Uterus (tissue), 4 donors: ENCODE data around the gene GRM5. TPM values are rescaled to one million over a fixed set of nuclear protein-coding genes. Genes with fewer than 3 reads are reported as not detected.

Experiments
- DNase-seq, 2 donors: peaks; one replicate each; pipeline ENCODE4 v3.0.0-alpha.2; 2019 to 2020
- H3K27ac ChIP-seq, 2 donors: fragments of 200-600 bp; sonication (generic); 1 replicate in 1 of 2; 2 replicates in 1 of 2; pipeline ENCODE4 v1.5.1; 2016 to 2018
- H3K27me3 ChIP-seq, 2 donors: fragments of 200-600 bp; sonication (generic); one replicate each; pipeline ENCODE4 v1.5.1; 2018 to 2019; ENCODE audit warnings: control low read depth in 1 of 2
- H3K36me3 ChIP-seq, 2 donors: fragments of 200-600 bp; sonication (generic); one replicate each; pipeline ENCODE4 v1.5.1; 2019; ENCODE audit warnings: control low read depth in 1 of 2
- H3K4me1 ChIP-seq, 2 donors: fragments of 200-600 bp; sonication (generic); one replicate each; pipeline ENCODE4 v1.5.1; 2018 to 2019; ENCODE audit warnings: control low read depth in 1 of 2
- H3K4me3 ChIP-seq, 2 donors: fragments of 200-600 bp; sonication (generic); 1 replicate in 1 of 2; 2 replicates in 1 of 2; pipeline ENCODE4 v1.5.1; 2018 to 2019; ENCODE audit warnings: mild to moderate bottlenecking in 1 of 2
- H3K9me3 ChIP-seq, 2 donors: fragments of 200-600 bp; sonication (generic); one replicate each; pipeline ENCODE4 v1.5.1; 2019; ENCODE audit warnings: control low read depth in 1 of 2
- CTCF ChIP-seq, 4 experiments: fragments of 200-600 bp in 2 of 4; fragments of 450-650 bp in 2 of 4; sonication (generic) in 2 of 4; IDR thresholded peaks; one replicate each; pipeline ENCODE4 v1.5.1; 2016 to 2019; ENCODE audit warnings: antibody characterized with exemption in 4 of 4, mild to moderate bottlenecking in 2 of 4, moderate library complexity in 1 of 4
- POLR2A ChIP-seq, 2 donors: fragments of 450-650 bp; IDR thresholded peaks; one replicate each; pipeline ENCODE4 v1.6.1; 2016; ENCODE audit warnings: antibody characterized with exemption in 2 of 2, mild to moderate bottlenecking in 1 of 2, moderate library complexity in 1 of 2
- intact Hi-C: fragments of 100-400 bp; cut with DNase I; formaldehyde crosslinking; loops from one replicate; pipeline ENCODE4 v1.15.1; 2023; ENCODE audit warnings: low total_unique reads
- total RNA-seq, 4 donors: library from RNA; depleted of rRNA in 3 of 4; stranded (reverse); fragments of >200 nt in 3 of 4; gene quantifications; one replicate each; pipeline versions ENCODE4 v1.1.0 to v1.2.4, GENCODE V29; 2014 to 2023
- donor health status: DM: yes; HTN: yes; CAD: no.

Gene GRM5
- total RNA-seq, 4 donors from 2014 or later = under 0.01 to 2.2 TPM; not detected in 2

- H3K9me3 ChIP-seq = no peaks in the 10 kb centered on the region
- intact Hi-C loops = no loop called here
- no peak overlapping the region for H3K27ac ChIP-seq
- H3K4me3 ChIP-seq = no peak overlapping the region
- no peaks in the 10 kb centered on the region for H3K27me3 ChIP-seq
- H3K4me1 ChIP-seq = no peaks in the 10 kb centered on the region
- H3K36me3 ChIP-seq = no peaks in the 10 kb centered on the region
- no peak for DNase-seq
- TF ChIP-seq CTCF (IDR thresholded peaks at IDR 0.05) (no peak), POLR2A (IDR thresholded peaks at IDR 0.05) (no peak)
Observed at GRCh38 chr11:88632163-88632562, 433.6 kb downstream of the GRM5 start.

- Histone ChIP-seq H3K4me3 (no peak overlapping the region), H3K27me3 (no peaks in the 10 kb centered on the region), H3K27ac (no peak overlapping the region), H3K9me3 (no peaks in the 10 kb centered on the region), H3K4me1 (no peaks in the 10 kb centered on the region), H3K36me3 (no peaks in the 10 kb centered on the region)
- TF ChIP-seq CTCF (IDR thresholded peaks at IDR 0.05) = no peak
- no peak for TF ChIP-seq POLR2A (IDR thresholded peaks at IDR 0.05)
- intact Hi-C loops = no loop called here
- DNase-seq = no peak
Observed at GRCh38 chr11:88631497-88631896, 434.3 kb downstream of the GRM5 start.

- Histone ChIP-seq H3K36me3 (no peaks in the 10 kb centered on the region), H3K4me1 (no peaks in the 10 kb centered on the region), H3K27me3 (no peaks in the 10 kb centered on the region), H3K4me3 (no peak overlapping the region), H3K9me3 (no peaks in the 10 kb centered on the region), H3K27ac (no peak overlapping the region)
- no peak for TF ChIP-seq POLR2A (IDR thresholded peaks at IDR 0.05)
- no peak for DNase-seq
- intact Hi-C loops = no loop called here
Observed at GRCh38 chr11:88629496-88629895, 436.3 kb downstream of the GRM5 start.

- Histone ChIP-seq H3K4me1 (no peaks in the 10 kb centered on the region), H3K36me3 (no peaks in the 10 kb centered on the region), H3K27me3 (no peaks in the 10 kb centered on the region), H3K9me3 (no peaks in the 10 kb centered on the region), H3K27ac (no peak overlapping the region), H3K4me3 (no peak overlapping the region)
- intact Hi-C loops = no loop called here
- DNase-seq = no peak
- TF ChIP-seq POLR2A (IDR thresholded peaks at IDR 0.05) (no peak), CTCF (IDR thresholded peaks at IDR 0.05) (no peak)
Observed at GRCh38 chr11:88626216-88626615, 439.6 kb downstream of the GRM5 start.

- H3K4me1 ChIP-seq = no peaks in the 10 kb centered on the region
- no peak overlapping the region for H3K27ac ChIP-seq
- TF ChIP-seq CTCF (IDR thresholded peaks at IDR 0.05) (no peak), POLR2A (IDR thresholded peaks at IDR 0.05) (no peak)
- intact Hi-C loops = no loop called here
- no peak overlapping the region for H3K4me3 ChIP-seq
- no peaks in the 10 kb centered on the region for H3K36me3 ChIP-seq
- no peaks in the 10 kb centered on the region for H3K27me3 ChIP-seq
- no peak for DNase-seq
- no peaks in the 10 kb centered on the region for H3K9me3 ChIP-seq
Observed at GRCh38 chr11:88623531-88623930, 442.3 kb downstream of the GRM5 start.

GRCh38 chr11:88620568-88621130, 445.1 kb downstream of the GRM5 start:
- H3K4me3 ChIP-seq = no peak overlapping the region
- DNase-seq = no peak
- H3K4me1 ChIP-seq = no peaks in the 10 kb centered on the region
- no peaks in the 10 kb centered on the region for H3K9me3 ChIP-seq
- H3K27me3 ChIP-seq = no peaks in the 10 kb centered on the region
- intact Hi-C loops = no loop called here
- no peaks in the 10 kb centered on the region for H3K36me3 ChIP-seq
- TF ChIP-seq CTCF (IDR thresholded peaks at IDR 0.05) = no peak
- TF ChIP-seq POLR2A (IDR thresholded peaks at IDR 0.05) = no peak
- H3K27ac ChIP-seq = no peak overlapping the region
